GM10266 (cell line): ENCODE measurements around the gene COL13A1.

Experiments used
- DNase-seq: peaks from one replicate; pipeline ENCODE4 v3.0.0; 2012; ENCODE audit errors: extremely low spot score
- CTCF ChIP-seq: IDR thresholded peaks from 2 replicates; pipeline ENCODE4 v1.5.1; 2012; ENCODE audit warnings: mild to moderate bottlenecking, low read depth; ENCODE audit not compliant: control insufficient read depth, insufficient read depth; ENCODE audit errors: missing control alignments

COL13A1 gene

GRCh38 chr10:69838853-69839252 is 37.1 kb downstream of the COL13A1 start:
- no peak for DNase-seq
- TF ChIP-seq CTCF = no peak

DNA sequence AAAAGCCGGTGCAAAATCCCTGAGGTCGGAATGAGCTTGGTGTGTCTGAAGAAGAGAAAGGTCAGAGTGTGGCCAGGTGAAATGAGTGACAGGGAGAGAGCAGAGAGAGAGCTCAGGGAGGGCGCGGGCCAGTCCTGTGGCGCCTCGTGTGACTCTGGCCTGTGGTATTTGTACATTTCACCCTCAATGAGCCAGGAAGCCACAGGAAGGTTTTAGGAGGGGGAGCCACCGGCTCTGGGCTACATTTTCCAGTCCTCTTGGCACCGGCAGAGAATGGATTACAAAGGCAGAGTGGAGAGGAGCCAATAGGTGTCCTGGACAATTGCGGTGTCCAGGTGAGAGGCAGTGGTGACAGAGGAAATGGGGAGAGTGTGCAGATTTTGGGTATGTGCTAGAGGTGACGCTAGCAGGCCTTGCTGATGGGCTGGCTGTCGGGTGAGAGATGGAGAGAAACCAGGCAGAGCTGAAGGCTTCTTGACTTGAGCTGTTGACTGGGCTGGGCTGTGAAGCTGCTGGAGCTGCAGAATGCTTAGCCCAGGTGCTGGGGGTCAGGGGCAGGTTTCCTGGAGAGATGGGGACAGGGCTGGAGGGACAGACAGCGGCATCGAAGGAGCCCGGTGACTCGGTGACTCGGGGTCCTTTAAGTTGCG is 38.1 kb downstream of the COL13A1 start:
- no peak for DNase-seq
- no peak for TF ChIP-seq CTCF

GRCh38 chr10:69840773-69841172 is 39.1 kb downstream of the COL13A1 start:
- DNase-seq = no peak
- TF ChIP-seq CTCF = no peak

GRCh38 chr10:69842020-69842419 is 40.3 kb downstream of the COL13A1 start:
- no peak for TF ChIP-seq CTCF
- no peak for DNase-seq

GRCh38 chr10:69842882-69843281 is 41.2 kb downstream of the COL13A1 start:
- no peak for TF ChIP-seq CTCF
- no peak for DNase-seq

DNA sequence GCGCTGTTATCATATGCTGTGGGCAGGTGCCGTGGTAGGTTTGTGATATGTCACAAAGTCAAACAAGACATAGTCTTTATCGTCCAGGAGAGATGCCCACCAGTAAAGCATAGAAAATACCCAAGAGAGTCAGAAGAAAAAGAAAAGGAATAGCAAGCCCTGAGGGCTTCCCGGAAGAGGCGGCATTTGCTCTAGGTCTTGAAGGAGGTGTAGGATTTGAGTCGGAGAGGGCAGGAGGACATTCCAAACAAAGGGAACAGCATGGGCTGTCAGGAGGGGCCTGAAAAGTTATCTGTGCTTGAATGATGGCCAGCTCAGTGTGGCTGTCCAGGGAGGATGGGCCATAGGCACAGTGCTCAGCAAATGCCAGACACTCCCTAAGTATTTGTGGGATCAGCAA is 42.2 kb downstream of the COL13A1 start:
- no peak for TF ChIP-seq CTCF
- no peak for DNase-seq

DNA sequence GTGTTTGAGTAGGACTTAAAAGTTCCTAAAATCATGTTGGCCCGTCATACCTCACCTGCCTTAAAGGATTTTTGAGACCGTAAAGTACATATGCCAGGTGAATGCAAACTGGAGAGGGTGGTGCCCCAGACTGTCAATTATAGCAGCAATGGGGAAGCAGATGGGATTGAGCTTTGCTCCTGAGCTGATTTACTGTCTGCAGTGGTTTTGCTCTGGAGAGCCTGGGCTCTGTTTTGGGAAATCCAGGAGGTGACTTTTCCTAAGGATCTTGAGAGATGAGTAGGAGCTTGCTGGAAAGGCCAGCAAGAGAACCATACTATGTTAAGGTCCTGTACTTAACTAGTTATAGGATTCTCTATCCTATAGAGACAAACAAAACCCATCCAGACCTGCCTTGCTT is 43.0 kb downstream of the COL13A1 start:
- DNase-seq = no peak
- no peak for TF ChIP-seq CTCF
